Endothelial cell of umbilical vein (primary cell): ENCODE measurements around the gene HS3ST1. TPM values are rescaled to one million over a fixed set of nuclear protein-coding genes. Genes with fewer than 3 reads are reported as not detected.

Experiments
- BruUV-seq: library from RNA; stranded (reverse); fragments of 400-500 nt; replicated peaks from 2 replicates; lab custom pipeline; 2021; lab: Mats Ljungman, UMichigan
- CTCF ChIA-PET: fragments of 300-600, 350-600 bp; sonication (Branson Sonifier 250); formaldehyde crosslinking; loops from one replicate; lab custom pipeline; 2021; ENCODE audit warnings: antibody characterized with exemption, inconsistent platforms; lab: Charles Lee
- POLR2A ChIA-PET: fragments of 300-600, 350-600 bp; sonication (Branson Sonifier 250); formaldehyde crosslinking; loops from one replicate; lab custom pipeline; 2021; ENCODE audit warnings: antibody characterized with exemption, inconsistent platforms; lab: Charles Lee
- DNase-seq: peaks from one replicate; pipeline ENCODE4 v3.0.0-alpha.2; 2011; ENCODE audit warnings: low read depth, low spot score
- FAIRE-seq: peaks from 2 replicates; lab custom pipeline; 2011; peaks lifted over from hg19 to GRCh38; lab: Jason Lieb, UNC
- H2AFZ ChIP-seq: 2 replicates; pipeline ENCODE4 v1.6.0; 2012; ENCODE audit warnings: low read depth, low read length, control low read depth, inconsistent platforms
- H3K27ac ChIP-seq: 2 replicates; pipeline ENCODE4 v1.5.1; 2011; ENCODE audit warnings: low read depth, mild to moderate bottlenecking, control low read depth, low read length, moderate library complexity; ENCODE audit not compliant: insufficient read depth
- H3K27me3 ChIP-seq, 2 experiments: 2 replicates each; pipeline versions ENCODE4 v1.6.0 to v1.6.1; 2011; ENCODE audit warnings: low read length in 2 of 2, mixed read lengths in 1 of 2; ENCODE audit not compliant: control insufficient read depth in 2 of 2, insufficient read depth in 2 of 2
- H3K36me3 ChIP-seq, 2 experiments: 2 replicates in 1 of 2; 3 replicates in 1 of 2; pipeline ENCODE4 v1.5.1; 2011; ENCODE audit warnings: low read length in 2 of 2, mild to moderate bottlenecking in 1 of 2, moderate library complexity in 1 of 2; ENCODE audit not compliant: control insufficient read depth in 2 of 2, insufficient read depth in 2 of 2; ENCODE audit errors: extremely low read depth in 1 of 2
- H3K4me1 ChIP-seq: 3 replicates; pipeline ENCODE4 v1.5.1; 2011; ENCODE audit warnings: mild to moderate bottlenecking, low read length; ENCODE audit not compliant: control insufficient read depth, insufficient read depth; ENCODE audit errors: extremely low read depth
- H3K4me2 ChIP-seq: 2 replicates; pipeline ENCODE4 v1.6.1; 2011; ENCODE audit warnings: low read length, control low read depth, mixed read lengths; ENCODE audit not compliant: insufficient read depth
- H3K4me3 ChIP-seq, 3 experiments: fragments of 200-600 bp in 1 of 3; sonication (generic), shearing (Covaris generic) in 1 of 3; replicated peaks in 1 of 3; 2 replicates each; pipeline ENCODE4 v1.5.1; 2011 to 2016; ENCODE audit warnings: control low read depth in 3 of 3, low read length in 3 of 3, mild to moderate bottlenecking in 2 of 3, inconsistent platforms in 1 of 3, low read depth in 1 of 3, moderate library complexity in 1 of 3; ENCODE audit not compliant: insufficient read depth in 1 of 3
- H3K79me2 ChIP-seq: 2 replicates; pipeline ENCODE4 v1.6.0; 2012; ENCODE audit warnings: low read length, inconsistent platforms; ENCODE audit not compliant: control insufficient read depth, insufficient read depth
- H3K9ac ChIP-seq: replicated peaks from 2 replicates; pipeline ENCODE3; 2011; ENCODE audit warnings: low read length, control low read depth; ENCODE audit not compliant: insufficient read depth; ENCODE audit errors: extremely low read depth
- H3K9me1 ChIP-seq: replicated peaks from 3 replicates; pipeline ENCODE4 v1.6.0; 2011; ENCODE audit warnings: mild to moderate bottlenecking, low read length; ENCODE audit not compliant: control insufficient read depth, insufficient read depth; ENCODE audit errors: extremely low read depth
- H3K9me3 ChIP-seq: replicated peaks from 2 replicates; pipeline ENCODE4 v1.5.1; 2012; ENCODE audit warnings: low read length, inconsistent platforms; ENCODE audit not compliant: control insufficient read depth, insufficient read depth
- H4K20me1 ChIP-seq: replicated peaks from 2 replicates; pipeline ENCODE3; 2011; ENCODE audit warnings: mild to moderate bottlenecking, low read length; ENCODE audit not compliant: control insufficient read depth, insufficient read depth; ENCODE audit errors: extremely low read depth
- CTCF ChIP-seq, 2 donors: IDR thresholded peaks; 1 replicate in 1 of 2; 2 replicates in 1 of 2; pipeline ENCODE4 v1.5.1; 2011; ENCODE audit warnings: low read length in 2 of 2, mild to moderate bottlenecking in 2 of 2, moderate library complexity in 2 of 2, control low read depth in 1 of 2, inconsistent platforms in 1 of 2, low read depth in 1 of 2; ENCODE audit not compliant: insufficient read depth in 1 of 2; ENCODE audit errors: extremely low read depth in 1 of 2
- EZH2 ChIP-seq: IDR thresholded peaks from 2 replicates; pipeline ENCODE4 v1.6.1; 2012; ENCODE audit warnings: borderline replicate concordance, low read depth, mild to moderate bottlenecking, moderate library complexity, low read length, inconsistent platforms; ENCODE audit not compliant: severe bottlenecking
- FOS ChIP-seq: IDR thresholded peaks from 2 replicates; pipeline ENCODE4 v1.6.1; 2011; ENCODE audit warnings: mild to moderate bottlenecking, low read length, moderate library complexity, borderline replicate concordance; ENCODE audit not compliant: insufficient read depth
- GATA2 ChIP-seq: IDR thresholded peaks from 2 replicates; pipeline ENCODE4 v1.7.0; 2011; ENCODE audit warnings: low read depth, mild to moderate bottlenecking, moderate library complexity, mixed read lengths, low read length; ENCODE audit not compliant: insufficient read length, insufficient read depth
- JUN ChIP-seq: IDR thresholded peaks from 2 replicates; pipeline ENCODE4 v1.6.1; 2011; ENCODE audit warnings: borderline replicate concordance, low read depth; ENCODE audit not compliant: insufficient read length, insufficient read depth
- MAX ChIP-seq: IDR thresholded peaks from 2 replicates; pipeline ENCODE4 v1.6.1; 2011; ENCODE audit not compliant: insufficient read depth, insufficient read length
- MYC ChIP-seq: IDR thresholded peaks from one replicate; pipeline ENCODE4 v1.6.1; 2011; ENCODE audit warnings: mild to moderate bottlenecking, low read depth, low read length
- POLR2A ChIP-seq: IDR thresholded peaks from 2 replicates; pipeline ENCODE4 v1.6.1; 2012; ENCODE audit warnings: low read depth, mild to moderate bottlenecking, control low read depth, low read length
- POLR2AphosphoS5 ChIP-seq: IDR thresholded peaks from 2 replicates; pipeline ENCODE4 v1.6.1; 2012; ENCODE audit warnings: low read depth, mild to moderate bottlenecking, control low read depth, low read length, moderate library complexity; ENCODE audit not compliant: insufficient read depth
- dilution Hi-C: fragments of 300-500 bp; cut with MboI; formaldehyde crosslinking; loops from one replicate; pipeline ENCODE4 v1.15.0; 2019; ENCODE audit warnings: low sequenced_read_pairs; ENCODE audit not compliant: extremely low pct_ligation_motif_present
- intact Hi-C: fragments of 100-400 bp; cut with micrococcal nuclease; formaldehyde crosslinking; loops from one replicate; pipeline ENCODE4 v1.10.0; 2022
- polyA plus RNA-seq, 4 experiments: library from polyadenylated mRNA; depleted of rRNA in 3 of 4; stranded (reverse) in 3 of 4; unstranded in 1 of 4; fragments of >200 nt; gene quantifications; 2 replicates each; pipeline versions ENCODE4 v1.2.1 to v1.2.3, GENCODE V29; 2011 to 2012; ENCODE audit warnings: missing spikeins in 1 of 4
- total RNA-seq: library from RNA; stranded (reverse); gene quantifications from 2 replicates; pipeline ENCODE4 v1.2.3, GENCODE V29; 2021

Gene HS3ST1
- total and polyA plus RNA-seq, 2 donors (not counting 3 experiments of a cell fraction or from before 2014, with no cell fraction given), result 0.14 to 1.3 TPM

GRCh38 chr4:11469650-11470437 lies 41.1 kb upstream of the HS3ST1 start:
- Histone ChIP-seq H3K79me2 (no peaks in the 10 kb centered on the region), H4K20me1 (no peaks in the 10 kb centered on the region), H3K9me1 (no peaks in the 10 kb centered on the region), H3K36me3 (no peaks in the 10 kb centered on the region), H3K4me3 (no peak overlapping the region), H2AFZ (no peak overlapping the region), H3K9me3 (no peaks in the 10 kb centered on the region), H3K4me2 (no peak overlapping the region), H3K4me1 (peaks cover 19% of the 10 kb centered on the region), H3K9ac (no peak overlapping the region), H3K27ac (no peak overlapping the region), H3K27me3 (no peaks in the 10 kb centered on the region)
- BruUV-seq, result no TSS peak
- intact Hi-C loops, result loop anchor here (5.0 kb wide), 1 partner anchor 57 kb away; no protein-coding TSS in a partner anchor
- dilution Hi-C loops, result no loop called here
- CTCF ChIA-PET, result interaction anchor here (1.4 to 2.3 kb wide), 2 partner anchors 41 to 154 kb away, joined by 5 to 6 read pairs; partner anchors contain the start of gene HS3ST1
- POLR2A ChIA-PET, result no interaction called here
- no peak for TF ChIP-seq POLR2A
- no peak for TF ChIP-seq EZH2
- no peak for TF ChIP-seq JUN
- no peak for TF ChIP-seq GATA2
- no peak for TF ChIP-seq POLR2AphosphoS5
- TF ChIP-seq FOS, result no peak
- no peak for TF ChIP-seq MYC
- no peak for TF ChIP-seq CTCF (IDR thresholded peaks at IDR 0.05; ENCODE audit: extremely low read depth in 1 of 2, insufficient read depth in 1 of 2, low read depth in 1 of 2, low read length in 2 of 2)
- TF ChIP-seq MAX, result no peak
- peak; percentile 43 for FAIRE-seq
- DNase-seq, result no peak
